Stimulated activated CD4-positive, alpha-beta T cell treated with anti-CD3 and anti-CD28 coated beads, Interleukin-4, amount 100 ng/mL, for 48 hours (primary cell): Measurements from ENCODE around the gene PTPRZ1.

Experiments
- DNase-seq, 2 donors: peaks; one replicate each; pipeline ENCODE4 v3.0.0-alpha.2; 2020; ENCODE audit warnings: low read depth in 2 of 2

PTPRZ1 gene

GRCh38 chr7:121891731-121892130, 18.8 kb downstream of the PTPRZ1 start:
- DNase-seq = no peak

DNA sequence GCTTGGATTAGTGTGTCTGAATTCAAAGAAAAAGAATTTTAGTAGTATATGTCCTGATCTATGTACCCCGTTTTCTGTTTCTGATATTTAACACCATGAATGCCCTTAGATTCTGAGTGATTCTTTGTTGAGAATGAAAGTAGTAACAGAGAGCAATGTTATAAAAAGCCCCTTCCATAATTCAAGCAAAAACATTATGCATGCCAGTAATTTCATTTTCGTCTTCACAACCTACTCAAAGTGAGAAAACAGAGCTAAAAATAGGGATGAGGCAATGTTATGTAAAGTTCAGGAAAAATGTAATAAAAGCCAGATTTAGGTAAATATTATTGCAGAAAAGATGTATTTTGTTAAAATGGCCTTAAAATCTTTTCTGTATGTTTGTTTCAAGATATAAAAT, 28.1 kb downstream of the PTPRZ1 start:
- DNase-seq = no peak

DNA sequence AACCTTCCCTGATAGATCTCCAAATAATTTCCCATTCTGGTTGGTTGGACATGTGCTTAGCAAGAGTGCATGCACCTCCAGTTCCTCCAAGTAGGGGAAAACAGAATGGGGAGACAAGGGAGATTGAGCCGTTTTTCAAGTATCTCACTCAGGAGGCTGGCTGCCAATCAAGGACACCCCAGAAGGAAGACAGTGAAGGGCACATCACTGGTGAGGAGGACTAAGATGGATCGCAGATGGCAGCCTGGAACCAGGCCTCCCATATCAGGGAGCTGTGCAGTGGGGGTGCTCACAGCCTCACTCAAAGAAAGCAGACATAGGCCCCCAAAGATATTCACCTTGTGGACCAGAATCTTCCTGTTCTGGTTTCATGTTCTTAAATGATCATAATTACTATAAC, 31.2 kb downstream of the PTPRZ1 start:
- no peak for DNase-seq

GRCh38 chr7:121908042-121908441, 35.1 kb downstream of the PTPRZ1 start:
- DNase-seq = no peak

GRCh38 chr7:121909716-121910345, 36.9 kb downstream of the PTPRZ1 start:
- DNase-seq = no peak

DNA sequence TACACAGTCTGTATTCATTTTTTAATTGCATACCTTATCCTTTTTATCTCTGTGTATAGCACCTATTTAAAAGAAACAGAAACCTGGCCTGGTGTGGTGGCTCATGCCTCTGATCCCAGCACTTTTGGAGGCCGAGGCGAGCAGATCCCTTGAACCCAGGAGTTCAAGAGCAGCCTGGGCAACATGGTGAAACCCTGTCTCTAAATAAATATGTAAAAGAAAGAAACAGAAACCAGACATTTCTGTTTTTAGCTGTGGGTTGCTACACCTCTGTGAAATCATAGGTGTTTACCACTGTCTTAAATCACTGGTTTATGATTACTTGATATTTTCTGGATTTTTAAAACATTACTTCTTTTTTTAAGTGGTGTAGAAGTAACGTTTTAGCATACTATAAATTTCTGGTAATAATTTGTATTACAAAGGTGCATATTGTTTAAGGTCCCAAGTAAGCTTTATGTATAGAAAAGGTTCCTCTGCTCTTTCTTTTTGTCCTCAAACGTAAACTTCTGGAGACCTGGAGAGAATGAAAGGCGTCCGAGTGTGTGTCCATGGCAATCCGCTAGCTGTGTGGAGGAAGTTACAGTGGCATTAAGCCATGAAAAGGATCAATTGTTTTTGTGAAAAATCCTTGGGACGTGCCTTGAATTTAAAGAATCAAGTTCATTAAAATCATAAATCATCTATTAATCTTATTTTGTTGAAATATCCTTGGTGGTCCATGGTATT, 41.1 kb downstream of the PTPRZ1 start:
- no peak for DNase-seq

DNA sequence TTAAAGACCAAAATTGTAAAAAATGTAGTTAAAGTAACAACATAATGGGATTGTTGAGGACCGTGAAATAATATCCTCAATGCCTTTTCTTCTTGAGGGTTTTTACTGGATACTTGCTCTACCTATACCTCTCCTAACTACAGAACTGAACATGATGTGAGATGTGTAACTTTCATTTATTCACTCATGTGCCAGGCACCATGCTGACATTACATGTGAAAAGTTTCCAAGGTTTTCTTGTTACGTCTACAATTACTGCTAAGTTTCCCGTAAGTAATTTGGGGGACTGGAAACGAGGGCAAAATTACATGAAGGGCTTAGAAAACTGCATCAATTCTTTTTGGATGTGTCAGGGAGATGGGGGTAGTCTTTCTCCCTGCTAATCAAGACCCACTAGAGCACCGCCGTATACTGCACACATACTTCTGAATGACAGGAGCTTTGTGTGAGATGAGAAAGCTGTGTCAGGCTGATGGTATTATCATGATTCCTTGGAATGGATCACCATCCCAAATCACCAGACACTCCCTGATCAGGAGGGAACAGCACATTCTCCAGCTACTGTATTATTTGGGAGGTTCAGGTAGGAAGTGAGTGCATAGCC, 41.8 kb downstream of the PTPRZ1 start:
- no peak for DNase-seq

- DNase-seq = no peak
Observed at GRCh38 chr7:121916211-121916610, 43.2 kb downstream of the PTPRZ1 start.

DNA sequence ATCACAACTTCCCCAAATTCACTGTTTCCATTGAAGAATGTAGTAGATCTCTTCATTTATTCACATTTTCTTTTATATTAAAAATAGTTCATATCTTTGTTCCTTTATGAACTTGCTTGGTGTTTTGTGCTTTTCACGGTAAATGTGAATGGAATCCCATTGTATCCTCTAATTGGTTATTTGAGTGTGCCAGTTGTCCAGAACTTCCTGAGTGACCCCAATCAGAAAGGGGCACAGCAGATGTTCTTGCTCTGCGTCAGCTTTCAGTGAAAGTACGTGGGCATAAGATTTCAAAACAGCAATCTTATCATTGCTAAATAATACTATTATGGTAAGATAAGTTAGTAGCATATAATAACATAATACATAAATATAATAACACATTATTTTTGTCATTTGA, 47.0 kb downstream of the PTPRZ1 start:
- no peak for DNase-seq

- no peak for DNase-seq
Observed at GRCh38 chr7:121924269-121925186, 51.6 kb downstream of the PTPRZ1 start.

GRCh38 chr7:121931149-121931902, 58.4 kb downstream of the PTPRZ1 start:
- DNase-seq = no peak

GRCh38 chr7:121932768-121933167, 59.8 kb downstream of the PTPRZ1 start:
- no peak for DNase-seq

DNA sequence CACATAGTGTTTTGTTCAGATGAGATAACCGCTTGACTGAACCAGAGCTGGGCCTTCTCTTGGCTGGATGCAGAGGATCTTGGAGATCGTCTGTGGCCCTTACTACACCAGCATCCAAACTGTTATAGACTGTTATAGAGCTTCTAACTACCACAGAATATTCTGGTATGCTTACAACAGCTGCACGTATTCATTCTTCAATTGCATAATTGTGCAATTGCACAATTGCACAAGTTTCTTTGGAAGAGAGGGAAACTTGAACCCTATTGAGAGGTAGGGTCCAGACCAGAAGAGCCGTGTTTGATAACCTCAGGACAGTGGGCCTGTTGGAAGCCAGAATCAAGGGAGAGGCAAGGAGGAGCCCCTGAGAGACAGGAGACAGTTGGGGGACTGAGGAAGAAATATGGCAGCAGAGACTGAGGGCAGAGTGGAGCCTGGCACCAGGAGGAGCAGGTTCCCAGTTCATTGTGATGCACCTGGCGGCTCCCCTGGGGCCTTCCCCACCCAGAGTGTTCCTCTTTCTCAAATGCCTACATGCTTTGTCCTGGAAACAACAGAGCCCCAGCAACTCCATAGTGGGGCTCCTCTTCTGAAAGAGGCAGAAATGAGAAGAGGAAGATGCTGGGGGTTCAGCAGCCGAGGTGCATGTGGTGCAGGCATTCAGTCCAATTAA, 64.1 kb downstream of the PTPRZ1 start:
- DNase-seq = no peak

GRCh38 chr7:121938429-121938996, 65.6 kb downstream of the PTPRZ1 start:
- no peak for DNase-seq

DNA sequence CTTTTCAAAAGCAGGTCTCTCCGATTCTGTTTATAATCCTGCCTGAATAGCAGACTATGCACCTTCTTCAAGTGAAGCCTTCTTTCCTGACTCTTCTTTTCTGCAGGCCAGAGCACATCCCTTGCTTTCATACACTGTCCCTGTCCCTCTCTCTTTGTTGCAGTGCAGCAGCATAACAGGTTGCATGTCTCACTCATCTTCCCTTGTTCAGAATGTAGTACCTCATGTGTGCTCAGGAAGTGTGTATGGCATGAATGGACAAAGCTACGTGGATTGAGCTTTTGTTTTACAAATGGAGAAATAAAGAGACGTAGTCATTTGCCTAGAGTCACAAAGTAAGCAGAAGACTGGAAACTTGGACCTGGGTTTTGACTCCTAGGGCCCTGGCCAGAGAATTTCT, 68.0 kb downstream of the PTPRZ1 start:
- no peak for DNase-seq

DNA sequence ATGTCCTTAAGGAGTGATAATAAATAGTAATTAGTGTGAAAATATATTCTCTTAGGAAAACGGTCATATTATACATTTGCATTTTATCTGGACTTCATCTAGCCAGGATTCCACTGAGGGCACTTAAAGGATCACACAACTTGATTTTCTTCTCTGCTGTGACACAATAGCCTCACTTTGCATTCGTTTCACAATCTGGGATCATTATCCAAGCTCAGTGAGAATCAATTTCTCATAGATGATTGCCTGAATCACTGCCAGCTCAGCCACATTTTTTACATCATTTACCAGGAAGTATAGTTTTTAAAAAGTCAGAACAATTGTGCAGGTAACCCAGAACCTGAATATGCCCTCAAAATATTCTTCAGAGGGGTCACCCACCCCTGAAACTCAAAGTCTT, 68.9 kb downstream of the PTPRZ1 start:
- DNase-seq = no peak

GRCh38 chr7:121945066-121945465, 72.1 kb downstream of the PTPRZ1 start:
- no peak for DNase-seq

- no peak for DNase-seq
Observed at GRCh38 chr7:121945480-121946236, 72.7 kb downstream of the PTPRZ1 start.

DNA sequence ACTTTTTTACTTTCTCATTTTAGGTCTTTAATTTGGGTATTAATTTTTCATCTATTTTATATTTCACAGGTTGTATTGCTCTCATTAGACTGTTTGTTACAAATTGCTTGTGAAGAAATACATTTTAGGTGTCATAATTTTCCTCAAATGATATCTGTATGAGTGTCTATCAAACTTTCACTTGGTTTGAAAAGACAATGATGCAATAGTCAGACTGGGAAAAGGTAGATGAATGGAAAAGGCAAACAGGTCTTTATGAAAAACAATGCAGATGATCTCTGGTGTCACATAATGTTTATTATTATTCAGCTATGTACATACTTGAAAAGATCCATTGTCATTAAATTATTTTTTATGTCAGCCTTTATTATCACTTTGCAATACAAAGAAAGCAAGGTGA, 80.2 kb downstream of the PTPRZ1 start:
- no peak for DNase-seq

DNA sequence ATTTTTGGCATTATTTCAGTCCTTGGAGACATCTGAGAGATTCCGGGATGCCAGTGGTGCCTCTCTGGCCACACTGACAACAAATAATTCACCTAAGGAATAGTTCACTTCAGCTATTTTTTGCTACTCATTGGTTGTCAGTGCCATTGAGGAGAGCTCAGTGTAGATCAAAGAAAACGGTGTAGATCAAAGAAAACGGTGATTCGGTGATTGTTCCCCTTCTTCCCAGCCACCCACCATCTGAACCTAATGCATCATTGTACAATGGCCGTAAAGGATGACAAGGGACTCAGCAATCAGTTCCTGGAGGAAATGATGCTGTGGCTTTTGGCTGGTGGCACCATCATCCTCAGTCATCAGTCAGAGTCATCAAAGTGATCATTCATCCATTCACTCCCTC, 80.6 kb downstream of the PTPRZ1 start:
- DNase-seq = no peak
